Midbrain (tissue), 1 donor: ENCODE results near the gene BCORL1.
A peak's percentile ranks its signal among the peaks of the same experiment; 100 is the strongest.

Source experiments
- DNase-seq: peaks from one replicate; lab custom pipeline; 2025; lab: John Stamatoyannopoulos, UW

Gene BCORL1, protein sequence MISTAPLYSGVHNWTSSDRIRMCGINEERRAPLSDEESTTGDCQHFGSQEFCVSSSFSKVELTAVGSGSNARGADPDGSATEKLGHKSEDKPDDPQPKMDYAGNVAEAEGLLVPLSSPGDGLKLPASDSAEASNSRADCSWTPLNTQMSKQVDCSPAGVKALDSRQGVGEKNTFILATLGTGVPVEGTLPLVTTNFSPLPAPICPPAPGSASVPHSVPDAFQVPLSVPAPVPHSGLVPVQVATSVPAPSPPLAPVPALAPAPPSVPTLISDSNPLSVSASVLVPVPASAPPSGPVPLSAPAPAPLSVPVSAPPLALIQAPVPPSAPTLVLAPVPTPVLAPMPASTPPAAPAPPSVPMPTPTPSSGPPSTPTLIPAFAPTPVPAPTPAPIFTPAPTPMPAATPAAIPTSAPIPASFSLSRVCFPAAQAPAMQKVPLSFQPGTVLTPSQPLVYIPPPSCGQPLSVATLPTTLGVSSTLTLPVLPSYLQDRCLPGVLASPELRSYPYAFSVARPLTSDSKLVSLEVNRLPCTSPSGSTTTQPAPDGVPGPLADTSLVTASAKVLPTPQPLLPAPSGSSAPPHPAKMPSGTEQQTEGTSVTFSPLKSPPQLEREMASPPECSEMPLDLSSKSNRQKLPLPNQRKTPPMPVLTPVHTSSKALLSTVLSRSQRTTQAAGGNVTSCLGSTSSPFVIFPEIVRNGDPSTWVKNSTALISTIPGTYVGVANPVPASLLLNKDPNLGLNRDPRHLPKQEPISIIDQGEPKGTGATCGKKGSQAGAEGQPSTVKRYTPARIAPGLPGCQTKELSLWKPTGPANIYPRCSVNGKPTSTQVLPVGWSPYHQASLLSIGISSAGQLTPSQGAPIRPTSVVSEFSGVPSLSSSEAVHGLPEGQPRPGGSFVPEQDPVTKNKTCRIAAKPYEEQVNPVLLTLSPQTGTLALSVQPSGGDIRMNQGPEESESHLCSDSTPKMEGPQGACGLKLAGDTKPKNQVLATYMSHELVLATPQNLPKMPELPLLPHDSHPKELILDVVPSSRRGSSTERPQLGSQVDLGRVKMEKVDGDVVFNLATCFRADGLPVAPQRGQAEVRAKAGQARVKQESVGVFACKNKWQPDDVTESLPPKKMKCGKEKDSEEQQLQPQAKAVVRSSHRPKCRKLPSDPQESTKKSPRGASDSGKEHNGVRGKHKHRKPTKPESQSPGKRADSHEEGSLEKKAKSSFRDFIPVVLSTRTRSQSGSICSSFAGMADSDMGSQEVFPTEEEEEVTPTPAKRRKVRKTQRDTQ (N-terminal part only)

DNA sequence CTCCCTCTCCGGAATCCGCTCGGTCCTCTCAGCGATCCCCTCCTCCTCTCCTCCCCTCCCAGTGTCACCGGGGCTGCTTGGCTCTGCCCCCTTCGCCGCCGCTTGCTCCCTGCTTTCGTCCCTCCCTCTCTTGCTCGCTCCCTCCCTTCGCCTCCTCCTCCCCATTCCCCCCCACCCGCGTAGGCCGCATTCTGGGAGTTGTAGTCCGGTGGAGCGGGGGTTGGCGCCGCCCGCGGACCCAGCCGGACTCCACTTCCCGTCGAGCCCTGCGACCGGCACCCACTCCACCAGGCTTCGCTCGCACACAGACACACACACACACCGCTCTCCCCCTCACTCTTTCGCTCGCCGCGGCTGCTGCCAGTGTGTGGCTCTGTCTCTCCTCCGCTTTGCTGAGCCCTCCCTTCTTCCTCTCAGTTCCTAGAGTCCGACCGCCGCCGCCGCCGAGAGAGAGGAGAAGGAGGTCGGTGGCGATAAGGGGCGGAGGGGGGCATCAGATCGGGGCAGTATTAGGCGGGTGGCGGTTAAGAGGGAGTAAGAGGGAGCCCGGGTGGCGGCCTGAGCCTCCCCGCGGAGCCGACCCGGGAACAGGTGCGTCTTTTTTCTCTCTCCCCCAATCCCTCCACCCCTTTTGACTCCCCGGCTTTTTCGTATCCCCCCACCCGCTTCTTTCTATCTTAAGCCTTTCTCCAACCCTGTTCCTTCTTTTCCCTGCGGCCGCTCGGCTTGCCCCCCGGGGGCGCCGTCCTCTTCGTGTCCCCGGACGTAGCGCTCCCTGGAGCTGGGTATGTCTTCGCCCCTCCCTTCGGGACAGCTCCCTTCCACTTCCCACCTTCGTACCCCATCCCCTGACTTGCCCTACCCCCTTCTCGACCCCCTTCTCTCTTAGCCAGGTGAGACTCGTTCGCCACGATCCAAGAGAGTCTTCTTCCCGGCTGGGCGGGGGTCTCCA lies at the start of gene BCORL1:
TSS of gene BCORL1 (plus strand) at position 336 of the 952 bp plus-strand sequence. CDS start 22,597 bp downstream, outside the sequence.
- peak; percentile 91 for DNase-seq

DNA sequence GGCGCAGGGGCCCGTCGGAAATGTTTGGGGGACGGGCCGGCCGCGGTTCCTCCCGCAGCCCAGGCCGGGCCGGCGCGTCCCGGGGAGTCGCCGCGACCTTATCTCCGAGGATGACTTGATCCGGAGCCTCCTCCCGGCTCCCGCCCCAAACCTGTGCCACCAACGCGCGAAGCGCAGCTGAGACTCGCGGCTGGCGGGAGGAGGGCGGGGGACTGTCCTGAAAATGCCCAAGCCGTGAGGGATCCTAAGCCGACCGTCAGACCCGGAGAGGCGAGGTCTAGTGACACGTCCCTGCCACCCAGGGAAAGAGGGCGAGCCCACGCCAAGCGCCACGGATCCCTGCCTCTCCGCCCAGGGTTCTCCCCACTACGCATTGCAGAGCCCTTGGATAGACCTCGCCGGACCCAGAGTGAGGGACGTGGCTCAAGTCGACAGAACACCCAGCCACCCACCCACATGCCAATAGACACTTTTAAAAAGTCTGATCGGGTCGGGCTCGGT lies 49.6 kb upstream of the BCORL1 start:
- no peak for DNase-seq

DNA sequence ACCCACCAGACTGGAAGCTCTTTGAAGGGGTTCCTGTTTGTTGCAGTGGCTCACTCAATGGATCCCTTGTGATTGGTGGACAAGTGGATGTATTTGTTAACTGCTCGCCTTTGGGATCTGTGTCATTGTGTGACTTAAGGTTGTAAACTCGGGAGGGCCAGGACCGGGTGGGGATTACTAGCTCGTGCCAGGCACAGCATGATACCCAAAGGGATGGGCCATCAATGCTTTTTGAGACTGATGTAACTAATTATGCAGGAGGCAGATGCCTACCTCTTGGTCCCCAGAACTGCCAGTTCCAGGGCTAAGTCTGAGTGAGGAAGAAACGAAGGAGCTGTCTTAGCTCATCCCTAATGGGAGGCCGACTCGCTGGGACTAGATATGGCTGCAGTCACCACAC lies 48.7 kb upstream of the BCORL1 start:
- no peak for DNase-seq

DNA sequence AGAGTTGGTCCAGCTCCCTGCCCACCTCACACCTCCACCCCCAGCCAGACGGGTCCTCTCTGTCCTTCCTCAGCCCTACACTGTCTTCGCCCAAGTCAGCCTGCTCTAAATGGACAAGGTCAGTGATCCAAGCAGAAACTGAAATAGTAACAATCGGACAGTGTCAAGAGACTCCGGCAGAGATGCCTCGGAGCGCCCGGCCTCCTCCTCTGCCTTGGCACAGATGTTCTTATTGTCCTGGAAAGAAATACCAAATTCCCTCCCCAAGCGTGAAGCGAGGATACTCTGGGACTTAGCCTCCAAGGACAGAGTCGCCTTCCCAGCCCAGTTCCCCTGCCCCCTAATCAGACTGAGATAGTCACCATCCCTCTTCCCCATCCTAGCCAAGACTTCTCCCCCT lies 48.0 kb upstream of the BCORL1 start:
- no peak for DNase-seq

DNA sequence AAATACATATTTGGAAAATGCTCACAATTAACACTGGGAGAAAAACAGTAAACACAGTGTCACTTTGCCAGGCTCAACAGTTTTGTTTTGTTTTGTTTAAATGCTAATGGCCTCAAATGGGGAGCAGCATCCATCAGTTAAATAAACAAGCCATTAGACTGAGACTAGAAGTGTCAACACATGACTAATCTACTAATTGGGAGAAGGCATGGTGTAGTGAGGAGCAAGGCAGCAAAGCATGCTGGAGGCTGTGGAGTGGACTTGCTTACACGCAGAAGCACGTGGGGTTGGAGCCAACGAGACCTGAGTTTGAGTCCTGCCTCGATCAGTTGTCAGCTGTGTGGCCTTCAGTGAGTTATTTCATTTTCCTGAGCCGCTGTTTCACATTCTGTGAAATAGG lies 47.5 kb upstream of the BCORL1 start:
- no peak for DNase-seq

DNA sequence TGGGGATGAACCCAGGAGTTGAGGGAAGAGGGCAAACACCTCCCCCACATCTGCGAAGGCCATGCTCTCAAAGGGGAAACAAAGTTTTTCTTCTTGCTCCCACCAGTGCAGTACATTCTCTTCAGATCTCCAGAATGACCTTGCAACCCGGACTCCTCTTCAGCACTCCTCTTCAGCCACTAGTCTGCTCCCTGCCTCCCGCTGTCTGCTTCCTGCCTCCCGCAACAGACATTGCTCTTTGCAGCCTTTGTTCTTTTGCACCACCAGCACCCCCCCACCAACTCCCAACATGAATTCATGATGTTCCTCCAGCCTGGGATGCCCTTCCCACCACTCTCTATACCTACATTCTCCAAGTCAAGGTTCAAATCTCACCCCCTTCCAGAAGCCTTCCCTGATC lies 44.4 kb upstream of the BCORL1 start:
- DNase-seq = no peak

DNA sequence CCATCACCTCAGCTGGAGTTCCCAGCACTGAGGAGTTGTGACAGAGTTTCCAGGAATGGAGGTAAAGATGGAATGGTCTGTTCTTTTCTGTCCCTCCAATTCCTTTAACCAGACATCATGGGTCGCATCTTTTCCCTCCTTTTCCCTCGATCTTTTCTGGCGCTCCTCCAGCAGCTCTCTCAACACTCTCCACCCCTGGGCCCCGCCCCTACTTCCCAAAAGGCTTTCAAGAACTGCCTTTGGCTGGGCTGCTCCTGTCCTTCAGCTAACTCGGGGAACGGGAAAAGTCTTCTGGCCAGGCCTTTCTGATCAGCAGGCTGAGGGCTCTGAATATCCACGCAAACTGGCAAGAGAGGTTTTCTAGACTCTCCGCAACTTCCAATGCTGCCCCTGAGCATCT lies 42.4 kb upstream of the BCORL1 start:
- no peak for DNase-seq

DNA sequence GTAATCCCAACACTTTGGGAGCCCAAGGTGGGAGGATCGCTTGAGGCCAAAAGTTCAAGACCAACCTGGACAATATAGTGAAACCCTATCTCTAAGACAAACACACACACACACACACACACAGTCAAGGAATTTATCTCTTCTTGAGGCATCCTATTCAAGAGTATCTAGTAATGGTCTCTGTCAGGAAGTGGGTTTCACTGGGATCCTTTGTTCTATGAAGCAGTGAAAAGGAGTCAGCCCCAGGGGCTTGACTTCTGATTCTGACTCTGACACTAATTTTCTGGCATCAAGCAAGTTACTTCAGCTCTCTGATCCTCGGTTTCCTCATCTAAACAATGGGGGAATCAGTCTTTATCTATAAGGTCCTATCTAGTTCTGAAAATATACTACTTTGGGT lies 41.7 kb upstream of the BCORL1 start:
- DNase-seq = no peak

DNA sequence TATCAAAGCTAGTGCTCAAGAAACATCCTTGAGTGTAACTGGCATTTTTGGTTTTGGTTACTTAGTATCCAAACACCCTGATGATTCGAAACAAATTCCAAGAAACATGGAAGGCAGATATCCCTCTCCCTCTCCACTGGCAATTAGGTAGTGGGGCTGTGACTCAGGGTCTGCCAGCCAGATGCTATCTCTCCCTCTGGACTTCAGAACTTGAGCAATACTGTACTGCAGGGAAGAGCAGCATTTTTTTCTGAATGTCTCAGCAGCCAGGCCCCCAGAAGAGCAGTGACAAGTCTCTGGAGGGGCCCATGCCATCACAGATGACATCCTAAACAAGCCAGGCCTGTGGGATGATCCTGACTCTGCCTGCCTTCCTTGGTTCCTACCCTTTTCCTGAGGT lies 37.3 kb upstream of the BCORL1 start:
- no peak for DNase-seq

DNA sequence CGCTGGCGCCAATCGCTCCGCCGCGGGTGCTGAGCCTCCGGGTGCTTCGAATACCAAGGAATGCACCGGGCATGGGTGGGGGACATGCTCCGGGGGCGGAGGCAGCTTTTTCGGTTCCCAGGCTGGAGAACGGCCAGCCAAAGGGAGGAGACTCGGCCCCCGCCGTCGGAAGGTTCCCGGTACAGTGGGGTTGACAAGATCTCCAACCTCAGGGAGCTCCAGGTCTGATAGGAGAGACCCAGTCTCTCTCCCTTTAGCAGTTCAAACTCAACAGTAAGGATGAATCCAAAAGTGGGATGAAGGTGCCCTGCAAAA lies 29.1 kb upstream of the BCORL1 start:
- DNase-seq = no peak

DNA sequence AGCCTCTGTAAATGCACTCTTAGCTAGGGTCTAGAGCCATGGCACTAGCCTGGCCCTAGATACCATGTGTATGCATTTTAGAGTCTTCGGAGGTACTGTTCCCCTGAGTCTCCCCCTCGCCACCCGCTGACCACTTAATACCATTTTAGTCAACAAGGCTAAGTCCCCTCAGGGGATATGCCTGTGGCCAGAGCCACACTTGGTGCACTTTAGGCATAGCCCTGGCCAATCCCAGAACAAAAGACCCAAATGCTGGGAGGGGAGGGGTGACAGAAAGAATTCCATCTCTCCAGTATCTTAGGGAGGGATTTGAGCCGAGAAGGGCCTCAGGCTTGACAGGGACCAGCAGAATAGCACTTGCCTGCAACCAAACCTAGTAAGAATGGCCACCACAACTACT lies 28.6 kb upstream of the BCORL1 start:
- DNase-seq = no peak

DNA sequence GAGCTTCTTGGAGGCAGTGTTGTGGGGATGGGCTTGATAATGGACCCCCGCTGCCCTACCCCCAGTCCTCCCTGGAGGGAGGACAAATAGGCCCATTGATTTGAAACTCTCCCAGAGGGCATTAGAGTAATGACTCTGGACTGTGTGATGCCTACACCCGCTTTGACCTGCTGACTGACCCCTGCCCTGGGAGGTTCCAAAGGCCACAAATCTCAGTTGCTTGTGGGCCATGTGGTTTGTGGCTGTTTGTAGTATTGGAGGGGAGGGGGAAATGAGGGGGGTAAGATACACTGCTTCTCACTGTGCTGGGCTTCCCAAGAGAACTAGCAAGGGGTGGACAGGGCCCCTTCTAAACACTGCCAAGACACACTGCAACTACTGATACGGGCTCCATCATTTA lies 27.6 kb upstream of the BCORL1 start:
- DNase-seq = no peak

DNA sequence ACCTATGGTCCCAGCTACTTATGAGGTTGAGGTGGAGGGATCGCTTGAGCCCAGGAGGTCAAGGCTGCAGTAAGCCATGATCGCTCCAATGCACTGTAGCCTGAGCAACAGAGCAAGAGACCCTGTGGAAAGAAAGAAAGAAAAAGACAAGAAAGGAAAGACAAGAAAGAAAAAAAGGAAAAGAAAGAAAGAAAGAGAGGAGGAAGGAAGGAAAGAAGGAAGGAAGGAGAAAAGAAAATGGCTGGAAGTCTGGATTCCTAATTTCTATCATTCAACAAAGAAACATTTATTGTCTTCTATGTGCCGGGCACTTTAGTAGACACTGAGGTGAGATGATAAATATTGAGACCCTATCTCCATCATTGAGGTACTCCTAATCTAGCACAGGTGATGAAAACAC lies 26.8 kb upstream of the BCORL1 start:
- no peak for DNase-seq

DNA sequence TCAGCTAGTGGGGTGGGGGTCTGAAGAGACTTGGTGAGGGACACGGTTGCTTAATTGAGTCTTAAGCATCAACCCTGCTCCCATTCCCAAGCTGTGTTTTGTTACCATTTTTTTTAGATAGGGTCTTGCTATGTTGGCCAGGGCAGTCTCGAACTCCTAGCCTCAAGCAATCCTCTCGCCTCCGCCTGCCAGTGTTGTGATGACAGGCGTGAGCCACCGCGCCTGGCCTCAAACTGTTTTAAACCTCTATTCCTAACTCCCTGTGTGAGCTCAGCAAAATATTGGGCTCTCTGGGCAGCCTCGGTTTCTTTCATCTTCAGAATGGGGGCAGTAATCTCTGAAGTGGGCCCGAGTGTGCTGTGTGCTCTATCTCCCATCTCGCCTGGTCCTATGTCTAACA lies 26.3 kb upstream of the BCORL1 start:
- DNase-seq = no peak

DNA sequence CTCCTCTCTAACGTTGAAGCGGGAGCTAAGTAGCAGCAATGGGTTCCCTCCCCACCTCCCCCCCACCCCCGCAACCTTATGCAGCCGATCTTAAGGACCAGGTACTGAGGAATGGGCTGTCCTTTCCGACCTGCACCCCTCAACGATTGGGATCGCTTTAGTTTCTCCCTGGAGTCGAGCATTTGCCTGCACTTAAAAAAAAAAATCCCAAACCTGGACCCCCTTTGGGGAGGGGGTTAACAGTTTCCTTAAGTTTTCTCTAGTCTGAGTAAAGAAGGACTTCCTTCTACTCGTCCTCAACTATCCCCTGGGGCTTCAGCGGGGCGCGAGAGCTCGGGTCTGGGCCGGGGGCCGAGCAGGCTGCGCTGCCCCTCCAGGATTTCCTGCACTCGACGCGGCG lies 25.7 kb upstream of the BCORL1 start:
- no peak for DNase-seq

DNA sequence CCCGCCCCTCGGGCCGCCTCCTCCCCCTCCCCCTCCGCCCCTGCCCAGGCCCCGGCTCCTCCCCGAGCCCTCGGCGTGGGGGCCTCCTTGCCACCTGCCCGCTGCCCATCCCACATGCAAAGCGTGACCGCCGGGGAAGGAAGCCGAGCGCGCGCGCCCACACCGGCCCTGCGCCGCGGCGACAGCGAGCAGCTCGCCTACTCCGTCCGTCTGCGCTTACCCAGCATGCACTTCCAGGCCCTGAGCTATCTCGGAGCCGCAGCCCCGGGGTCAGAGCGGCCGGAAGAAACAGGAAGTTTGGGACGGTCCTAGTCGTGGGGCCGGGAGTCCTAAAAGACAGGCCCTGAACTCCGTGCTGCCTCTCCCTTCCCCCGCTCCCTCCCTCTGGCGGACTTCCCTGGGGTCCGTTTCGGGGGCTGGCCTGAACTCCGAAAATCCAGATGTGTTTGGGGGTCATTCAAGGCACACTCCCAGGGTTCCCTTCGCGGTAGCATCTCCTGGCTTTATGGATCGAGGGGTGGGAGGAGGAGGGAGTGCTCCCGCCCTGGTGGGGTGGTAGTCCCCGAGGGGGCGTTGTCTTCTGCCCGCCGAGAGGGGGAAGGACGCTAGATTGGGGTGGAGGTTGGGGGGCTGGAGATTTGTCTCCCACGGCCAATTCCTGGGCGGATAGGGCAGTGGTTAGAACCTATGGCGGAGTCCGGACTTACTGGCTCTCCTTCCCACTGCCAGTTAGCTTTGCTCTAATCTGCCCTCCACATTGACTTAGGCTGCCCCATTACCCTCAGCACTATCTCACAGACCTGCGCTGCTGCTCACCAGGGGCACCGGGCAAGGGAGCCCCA lies 25.0 kb upstream of the BCORL1 start:
- no peak for DNase-seq

DNA sequence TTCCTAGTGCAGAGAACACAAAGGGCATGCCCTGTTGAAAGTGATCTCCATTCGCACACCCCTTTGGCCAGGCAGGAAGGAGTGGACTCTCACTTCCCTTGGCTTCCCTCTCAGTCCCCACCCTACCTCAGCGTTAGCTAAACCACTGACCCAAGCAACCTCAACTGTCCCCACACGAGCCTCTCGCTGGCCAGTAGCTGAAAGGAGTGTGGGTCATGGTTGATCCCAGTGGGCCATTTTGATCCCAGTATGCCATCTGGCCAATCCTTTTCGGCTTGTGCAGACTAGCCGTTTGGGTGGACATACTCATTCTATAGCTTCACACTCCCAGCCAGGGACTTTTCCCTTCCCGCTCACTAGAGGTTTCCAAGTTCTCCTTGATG lies 24.4 kb upstream of the BCORL1 start:
- no peak for DNase-seq

DNA sequence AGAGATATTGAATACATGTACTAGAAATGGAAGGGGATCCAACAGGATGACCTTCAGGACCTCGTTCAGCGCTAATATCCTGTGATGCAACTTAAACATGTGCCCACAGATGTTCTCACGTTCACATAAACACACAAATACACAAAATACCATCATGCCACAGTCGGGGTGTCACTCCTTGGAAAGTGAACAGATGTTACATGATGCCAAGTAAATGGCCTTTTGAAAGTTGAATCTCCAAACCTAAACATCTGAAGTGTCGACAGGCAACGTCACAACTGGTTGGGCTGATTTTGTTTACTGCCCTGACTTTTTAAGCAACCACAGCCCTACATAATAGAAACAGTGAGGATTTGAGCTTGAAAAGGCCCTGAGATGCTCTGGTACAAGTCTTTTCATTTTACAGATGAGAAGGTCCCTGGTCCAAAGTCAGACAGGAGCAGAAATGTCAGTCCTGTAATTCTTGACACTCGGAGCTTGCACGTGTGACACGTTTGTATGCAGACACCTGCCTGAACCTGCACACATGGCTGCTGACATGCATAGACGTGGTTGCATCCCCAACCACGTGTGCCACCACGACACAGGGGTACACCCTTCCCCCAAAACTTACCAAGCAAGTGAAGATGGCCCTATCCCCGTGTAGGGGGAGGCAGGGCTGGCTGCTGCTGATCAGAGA lies 23.5 kb upstream of the BCORL1 start:
- DNase-seq = no peak

DNA sequence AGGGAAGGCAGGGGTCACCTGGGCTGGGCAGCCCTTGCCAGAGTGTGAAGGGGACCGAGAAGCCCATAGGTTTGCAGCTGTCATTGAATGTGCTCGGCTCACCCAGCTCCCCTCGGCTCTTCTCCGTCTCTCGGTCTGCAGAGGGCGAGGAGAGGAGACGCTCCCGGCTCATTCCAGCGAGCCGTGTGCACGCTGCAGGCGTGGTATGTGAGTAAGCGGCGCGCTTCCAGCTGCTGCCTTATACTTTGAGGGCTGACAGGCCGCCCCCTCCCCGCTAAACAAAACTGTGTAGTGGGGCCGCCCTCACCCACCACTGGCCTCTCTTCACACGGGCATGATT lies 23.0 kb upstream of the BCORL1 start:
- no peak for DNase-seq
